EL (cell line): ENCODE measurements around the gene CCDC136.

Experiments used
- DNase-seq: peaks from one replicate; pipeline ENCODE4 v3.0.0-alpha.2; 2016

The CCDC136 gene

GRCh38 chr7:128865996-128866877, 74.5 kb downstream of the CCDC136 start:
- DNase-seq, result no peak

GRCh38 chr7:128867241-128867640, 75.5 kb downstream of the CCDC136 start:
- no peak for DNase-seq

- peak; percentile 23 for DNase-seq
Observed at GRCh38 chr7:128867842-128868623, 76.3 kb downstream of the CCDC136 start.

GRCh38 chr7:128868624-128869137, 76.9 kb downstream of the CCDC136 start:
- DNase-seq, result no peak

GRCh38 chr7:128869138-128869943, 77.6 kb downstream of the CCDC136 start:
- DNase-seq, result peak; percentile 48

GRCh38 chr7:128869944-128870285, 78.1 kb downstream of the CCDC136 start:
- DNase-seq, result no peak

- no peak for DNase-seq
Observed at GRCh38 chr7:128871050-128871449, 79.3 kb downstream of the CCDC136 start.
